C4-2B (cell line): ENCODE data around the gene CDC27.

ENCODE experiments used
- CTCF ChIP-seq: fragments of 450-650 bp; conservative IDR thresholded peaks from 2 replicates; pipeline ENCODE4 v1.5.1; 2017; ENCODE audit warnings: mild to moderate bottlenecking
- ZFX ChIP-seq: fragments of 450-650 bp; IDR thresholded peaks from 2 replicates; pipeline ENCODE4 v1.6.1; 2017

DNA sequence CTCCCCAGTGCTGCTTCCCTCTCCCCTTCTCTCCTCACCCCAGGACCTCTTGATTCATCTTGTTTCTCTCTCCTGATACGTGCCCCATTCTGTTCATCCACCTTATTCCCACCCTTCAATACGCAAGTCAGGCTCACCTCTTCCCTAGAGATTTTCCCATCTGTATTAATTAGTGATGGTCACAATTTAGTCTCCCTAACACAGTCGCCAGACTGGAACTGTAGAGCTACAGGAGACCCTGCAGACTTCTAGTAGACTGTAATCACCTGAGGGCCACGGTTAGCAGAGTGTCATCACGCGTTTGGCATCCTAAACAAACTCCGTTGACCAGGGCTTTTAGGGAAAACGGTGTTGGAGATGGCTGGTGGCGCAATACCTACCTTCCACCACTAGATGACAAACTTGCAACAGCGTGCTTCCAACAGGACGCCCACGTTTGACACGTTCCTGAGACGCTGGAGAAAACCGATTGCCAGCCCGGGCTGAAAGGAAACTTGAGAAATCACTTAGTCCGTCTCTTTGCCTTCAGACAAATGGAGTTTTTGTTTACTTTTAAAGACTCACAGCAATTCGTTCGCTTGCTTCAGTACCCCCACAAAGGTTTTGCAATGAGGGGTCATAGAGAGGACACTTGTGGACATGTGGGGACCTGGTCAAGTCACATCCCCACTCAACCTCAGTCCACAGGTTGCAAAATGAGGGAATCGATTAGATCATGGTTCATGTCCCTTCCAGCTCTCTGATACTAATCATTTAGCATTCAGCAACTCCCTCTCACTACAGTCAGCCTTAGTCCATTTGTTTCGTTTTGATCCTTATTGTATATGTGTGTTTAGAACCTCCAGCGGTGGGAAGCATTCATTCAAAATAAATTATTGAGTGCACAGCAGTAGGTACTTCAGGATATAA, 40.7 kb upstream of the CDC27 start:
- TF ChIP-seq CTCF (peak; percentile 100), ZFX (no peak)
